GM19452 (cell line): ENCODE measurements around the gene ARFGAP1.

Experiments
- ATAC-seq: cut with Tn5 transposase; IDR thresholded peaks from one replicate; pipeline ENCODE4 v1.9.1; 2021; ENCODE audit not compliant: unreplicated experiment

The ARFGAP1 gene

GRCh38 chr20:63318391-63319163 lies 46.0 kb downstream of the ARFGAP1 start:
- no peak for ATAC-seq

GRCh38 chr20:63319164-63320040 lies 46.8 kb downstream of the ARFGAP1 start:
- ATAC-seq: no peak

DNA sequence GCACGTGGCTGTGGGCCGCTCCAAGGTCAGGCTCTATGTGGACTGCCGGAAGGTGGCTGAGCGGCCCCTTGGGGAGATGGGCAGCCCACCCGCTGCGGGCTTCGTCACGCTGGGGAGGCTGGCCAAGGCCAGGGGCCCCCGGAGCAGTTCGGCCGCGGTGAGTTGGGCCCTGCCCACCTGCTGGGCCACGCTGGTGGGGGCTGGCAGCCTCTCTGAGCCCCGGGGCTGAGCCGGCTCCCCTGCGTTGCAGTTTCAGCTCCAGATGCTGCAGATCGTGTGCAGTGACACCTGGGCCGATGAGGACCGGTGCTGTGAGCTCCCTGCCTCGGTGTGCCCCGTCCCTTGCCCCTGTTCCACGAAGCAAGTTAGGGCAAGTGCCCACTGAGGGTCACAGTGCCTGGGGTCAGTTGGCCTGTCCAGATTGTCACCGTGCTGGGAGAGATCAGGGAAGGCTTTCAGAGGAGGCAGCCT lies 47.5 kb downstream of the ARFGAP1 start:
- ATAC-seq: no peak

DNA sequence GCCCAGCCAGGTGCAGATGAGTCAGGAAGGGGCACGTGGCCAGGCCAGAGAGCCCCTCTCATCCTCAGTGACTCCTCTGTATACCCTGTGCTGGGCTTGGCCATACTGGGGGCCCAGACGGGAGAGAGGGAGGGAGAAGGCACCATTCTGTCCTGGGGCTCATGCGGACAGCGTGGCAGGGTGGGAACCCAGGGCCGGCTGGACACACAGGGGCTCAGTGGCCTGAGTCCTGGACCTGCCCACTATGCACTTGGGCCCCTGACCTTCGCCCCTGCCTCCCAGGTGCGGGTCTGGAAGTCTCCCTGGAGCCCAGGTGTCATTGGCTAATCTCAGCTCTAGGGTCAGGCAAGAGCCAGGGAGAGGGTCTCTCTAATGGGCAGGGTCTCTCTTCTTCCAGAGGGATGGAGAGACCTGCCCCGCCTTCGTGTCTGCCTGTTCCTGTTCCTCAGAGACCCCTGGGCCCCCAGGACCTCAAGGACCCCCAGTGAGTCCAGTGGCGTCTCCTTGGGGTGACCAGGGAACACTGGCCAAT lies 48.1 kb downstream of the ARFGAP1 start:
- no peak for ATAC-seq

DNA sequence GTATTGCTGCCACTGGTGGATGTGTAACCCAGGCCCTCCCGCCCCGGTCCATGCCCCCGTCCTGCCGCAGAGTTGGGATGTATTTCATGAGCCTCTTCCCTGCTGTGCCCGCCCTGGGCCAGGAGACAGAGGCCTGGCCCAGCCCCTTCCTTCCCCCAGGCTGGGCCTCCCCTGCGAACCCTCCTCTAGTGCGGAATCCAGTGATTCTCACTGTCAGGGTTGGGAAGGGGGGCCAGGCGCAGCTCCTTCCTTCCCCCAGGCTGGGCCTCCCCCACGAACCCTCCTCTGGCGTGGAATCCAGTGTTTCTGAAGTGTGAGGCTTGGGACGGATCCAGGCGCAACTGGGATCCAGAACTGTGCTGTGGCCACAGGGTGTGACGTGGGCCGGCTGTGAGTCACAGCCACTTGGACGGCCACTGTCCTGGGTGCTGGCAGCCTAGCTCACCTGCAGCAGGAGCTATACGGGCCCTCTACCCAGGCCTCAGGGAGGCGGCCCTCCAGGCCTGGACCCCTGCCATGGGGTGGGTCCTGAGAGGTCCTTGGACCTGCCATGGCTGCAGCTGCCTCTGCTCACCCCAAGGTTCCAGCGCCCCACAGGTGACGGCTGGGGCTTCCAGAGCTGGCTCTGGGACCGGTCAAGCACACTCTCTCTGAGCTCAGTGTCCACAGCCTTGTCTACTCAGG lies 48.7 kb downstream of the ARFGAP1 start:
- no peak for ATAC-seq

DNA sequence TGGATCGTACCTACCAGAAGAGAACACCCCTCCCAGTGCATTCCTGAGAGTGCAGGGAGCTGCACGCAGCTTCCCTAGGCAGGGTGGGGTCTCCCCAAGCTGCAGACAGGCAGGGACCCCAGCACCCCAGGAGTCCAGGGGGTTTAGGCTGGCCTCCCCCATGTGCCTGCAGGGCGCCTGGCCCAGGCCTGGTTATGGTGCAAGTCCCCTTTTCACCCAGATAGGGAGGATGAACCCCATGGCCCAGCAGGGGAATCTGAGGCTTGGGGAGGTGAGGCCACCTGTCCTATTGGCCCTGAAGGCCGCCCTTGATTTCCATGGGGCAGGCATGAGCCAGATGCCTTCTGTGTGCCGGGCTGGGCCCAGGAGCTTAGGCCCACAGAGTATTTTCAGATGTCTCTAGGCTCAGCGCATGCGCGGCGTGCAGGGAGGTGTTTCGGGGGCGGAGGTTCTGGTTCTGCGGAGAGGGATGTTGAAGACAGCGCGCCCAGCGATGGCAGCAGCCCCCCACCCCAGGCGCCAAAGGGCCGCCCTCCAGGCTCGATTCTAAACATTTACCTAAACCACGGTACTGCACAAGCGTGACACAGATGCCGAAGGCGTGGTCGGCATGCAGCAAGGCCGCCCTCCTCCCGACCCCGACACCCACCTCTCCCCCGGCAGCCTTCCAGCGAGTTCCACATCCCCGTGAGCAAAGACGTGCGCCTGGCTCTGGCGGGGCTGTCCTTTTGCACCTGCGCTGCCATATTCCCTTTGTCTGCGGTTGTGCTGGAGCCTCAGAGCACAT lies 49.7 kb downstream of the ARFGAP1 start:
- no peak for ATAC-seq

- no peak for ATAC-seq
These were observed 50.3 kb downstream of the ARFGAP1 start for GRCh38 chr20:63322933-63323273.

DNA sequence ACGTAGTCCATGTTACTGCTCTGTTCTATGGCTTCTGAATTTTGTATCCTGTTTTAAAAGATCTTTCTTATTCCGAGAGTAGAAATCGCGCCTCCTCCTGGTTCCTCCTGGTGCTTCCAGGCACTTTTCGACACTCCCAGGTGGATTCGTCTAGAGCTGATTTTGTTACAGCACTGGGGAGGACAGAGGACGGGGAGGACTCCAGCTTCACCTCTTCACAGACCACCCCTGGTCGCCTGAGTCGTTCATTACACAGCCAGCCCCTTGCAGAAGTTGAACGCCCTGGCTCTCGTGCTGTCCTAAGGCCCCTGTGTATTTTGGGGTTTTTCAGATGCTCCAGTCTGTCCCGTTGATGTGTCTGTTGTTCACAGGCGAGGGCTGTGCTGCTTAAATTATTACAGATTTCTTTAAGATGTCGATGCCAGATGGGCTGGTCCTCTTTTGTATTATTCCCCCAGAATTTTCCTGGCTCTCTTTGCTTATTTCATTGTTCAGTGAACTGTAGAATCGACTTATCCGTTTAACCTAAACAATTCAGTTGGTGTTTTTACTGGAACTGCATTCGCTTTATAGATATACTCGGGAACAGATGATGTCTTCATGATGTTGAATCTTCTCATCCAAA lies 50.9 kb downstream of the ARFGAP1 start:
- no peak for ATAC-seq

DNA sequence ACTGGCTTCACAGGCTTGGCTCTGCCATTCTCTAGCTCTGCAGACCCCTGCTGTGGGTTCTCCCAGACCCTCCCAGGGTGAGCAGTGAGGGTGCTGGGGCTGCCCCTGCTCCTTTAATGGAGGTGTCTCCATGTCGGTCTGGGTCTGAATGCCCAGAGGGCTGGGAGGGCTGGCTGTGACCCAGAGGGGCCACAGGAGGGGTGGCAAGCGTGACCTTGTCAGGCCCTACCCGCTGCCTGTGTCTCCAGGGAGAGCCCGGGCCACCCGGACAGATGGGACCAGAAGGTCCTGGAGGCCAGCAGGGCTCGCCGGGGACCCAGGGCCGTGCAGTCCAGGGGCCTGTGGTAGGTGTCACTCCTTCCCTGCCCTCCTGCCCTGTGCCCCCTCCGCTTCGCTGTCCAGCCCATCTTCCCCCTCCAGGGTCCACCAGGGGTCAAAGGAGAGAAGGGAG lies 52.4 kb downstream of the ARFGAP1 start:
- ATAC-seq: no peak

DNA sequence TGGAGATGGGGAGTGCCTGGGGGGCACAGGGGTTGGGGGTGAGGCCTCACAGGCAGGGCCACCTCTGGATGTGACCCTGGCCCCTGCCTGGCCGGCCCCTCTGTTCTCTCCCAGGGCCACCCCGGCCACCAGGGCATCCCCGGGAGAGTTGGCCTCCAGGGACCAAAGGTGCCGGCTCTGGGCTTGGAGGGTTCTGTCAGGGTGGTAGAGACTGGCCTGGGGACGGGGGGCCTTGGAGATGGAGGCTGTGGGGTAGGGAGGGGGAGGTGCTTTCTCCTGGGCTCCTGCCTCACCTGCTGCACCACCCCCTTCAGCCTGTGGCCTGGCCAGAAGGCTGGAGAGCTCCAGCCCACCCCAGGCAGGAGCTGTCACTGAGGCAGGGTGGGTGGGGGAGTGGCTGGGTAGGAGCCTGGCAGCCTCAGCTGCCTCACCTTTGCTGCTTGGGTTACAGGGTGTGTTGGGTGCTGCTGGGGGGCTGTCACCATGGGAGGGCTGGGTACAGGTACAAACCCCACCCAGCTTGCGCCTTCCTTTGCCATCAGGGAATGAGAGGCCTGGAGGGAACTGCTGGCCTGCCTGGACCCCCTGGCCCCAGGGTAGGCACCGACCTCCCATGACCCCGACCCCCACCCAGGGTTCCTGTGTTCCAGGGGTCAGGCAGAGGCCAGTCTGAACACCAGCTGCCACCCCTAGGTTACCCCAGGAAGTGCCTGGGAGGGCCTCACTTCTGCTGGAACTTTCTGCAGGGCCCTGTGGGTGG lies 53.1 kb downstream of the ARFGAP1 start:
- ATAC-seq: no peak

- no peak for ATAC-seq
These were observed 54.0 kb downstream of the ARFGAP1 start for GRCh38 chr20:63326314-63327230.

DNA sequence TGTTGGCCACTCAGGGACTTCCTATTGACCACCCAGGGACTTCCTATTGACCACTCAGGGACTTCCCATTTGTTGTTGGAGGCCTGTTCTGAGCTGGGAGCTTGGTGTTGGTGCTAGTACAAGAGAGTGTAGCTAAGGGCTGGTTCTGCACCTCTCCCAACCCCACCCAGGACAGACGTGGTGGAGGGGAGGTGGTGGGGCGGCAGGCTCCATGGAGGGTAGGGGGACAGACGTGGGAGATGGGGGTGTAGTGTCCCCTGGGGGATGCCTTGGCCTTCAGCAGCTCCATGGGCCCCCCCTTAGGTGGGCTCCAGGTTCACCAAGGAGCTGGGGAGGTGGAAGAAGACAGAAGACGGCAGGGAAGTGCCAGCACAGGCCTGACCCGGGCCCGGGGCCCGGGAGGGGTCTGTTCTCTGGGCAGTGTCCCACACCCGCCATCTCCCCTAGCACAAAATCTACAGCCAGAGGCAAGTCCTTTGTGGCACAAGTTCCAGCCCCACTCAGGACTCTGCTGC lies 54.7 kb downstream of the ARFGAP1 start:
- ATAC-seq: no peak

GRCh38 chr20:63328026-63328700 lies 55.5 kb downstream of the ARFGAP1 start:
- ATAC-seq: no peak

DNA sequence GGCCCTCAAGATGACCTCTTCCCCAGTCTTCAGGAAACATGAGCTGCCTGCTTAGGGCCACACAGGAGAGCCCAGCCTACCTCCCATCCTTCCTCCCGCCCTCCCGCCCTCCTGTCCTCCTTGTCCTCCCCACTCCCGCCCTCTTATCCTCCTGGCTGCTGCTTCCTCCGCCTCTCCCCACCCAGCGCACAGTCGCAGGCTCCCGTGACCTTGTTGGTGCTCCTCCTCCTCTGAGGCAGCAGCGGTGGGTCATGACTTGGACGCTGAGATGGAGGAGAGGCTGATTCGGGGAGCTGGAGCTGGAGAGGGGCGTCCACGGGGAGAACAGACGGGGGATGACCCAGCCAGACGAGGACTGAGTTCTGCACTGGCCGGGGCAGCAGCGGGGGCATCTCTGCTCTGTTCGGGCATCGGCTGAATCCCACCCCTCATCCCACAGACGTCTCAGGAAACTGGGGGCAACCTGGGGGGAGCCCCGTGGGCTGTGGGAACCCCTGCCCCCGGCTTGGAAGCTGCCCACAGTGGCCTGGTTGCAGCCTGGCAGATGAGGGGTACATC lies 56.2 kb downstream of the ARFGAP1 start:
- no peak for ATAC-seq

- no peak for ATAC-seq
These were observed 56.9 kb downstream of the ARFGAP1 start for GRCh38 chr20:63329331-63330083.

DNA sequence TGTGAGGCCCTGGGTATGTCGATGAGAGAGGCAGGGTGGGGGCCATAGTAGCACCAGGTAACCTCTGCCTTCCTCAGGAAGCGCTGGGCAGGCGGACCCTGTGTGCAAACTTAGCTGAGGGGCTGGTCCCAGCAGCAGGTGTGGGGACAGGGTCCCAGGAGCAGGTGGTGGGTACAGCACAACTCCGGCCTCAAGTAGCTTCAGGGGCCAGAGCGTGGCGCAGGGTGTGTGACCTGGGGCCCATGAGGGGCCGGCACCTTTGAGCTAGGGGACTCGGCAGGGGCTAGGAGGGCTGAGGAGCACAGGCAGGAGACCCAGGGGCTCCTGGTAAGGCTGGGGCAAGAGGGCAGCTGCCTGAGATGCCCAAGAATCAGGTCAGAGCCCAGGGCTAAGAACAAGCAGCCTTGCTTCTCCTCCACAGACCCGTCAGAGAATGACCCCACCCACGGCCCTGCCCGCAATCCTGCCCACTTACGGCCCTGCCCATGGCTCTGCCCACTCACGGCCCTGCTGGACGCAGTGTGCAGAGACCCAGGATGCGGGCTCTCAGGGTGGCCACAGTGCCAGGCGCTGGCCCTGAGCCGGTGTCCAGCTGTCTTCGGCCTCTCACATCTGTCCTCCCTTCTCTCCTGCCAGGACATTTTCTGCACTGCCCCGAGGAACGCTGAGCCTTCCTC lies 57.6 kb downstream of the ARFGAP1 start:
- no peak for ATAC-seq
